H1 (cell line): Measurements from ENCODE around the gene FAM25A. TPM values are rescaled to one million over a fixed set of nuclear protein-coding genes. Genes with fewer than 3 reads are reported as not detected.
"Not testable (repeated sequence)": the region's sequence is repeated elsewhere in the genome, so short reads cannot be mapped to it uniquely, and the experiment has no call there.

Experiments
- CTCF ChIA-PET: fragments of 300-600 bp; sonication (Branson Sonifier 250); formaldehyde crosslinking; loops from one replicate; lab custom pipeline; 2021; ENCODE audit not compliant: partially characterized antibody; lab: Charles Lee
- POLR2A ChIA-PET: fragments of 300-600 bp; sonication (Branson Sonifier 250); formaldehyde crosslinking; loops from one replicate; lab custom pipeline; 2021; ENCODE audit warnings: inconsistent platforms; ENCODE audit not compliant: partially characterized antibody; lab: Charles Lee
- DNase-seq, 2 experiments: peaks; one replicate each; pipeline versions ENCODE4 v3.0.0 to v3.0.0-alpha.2; 2010 to 2022; ENCODE audit warnings: low spot score in 2 of 2, low read depth in 1 of 2, mixed read lengths in 1 of 2
- FAIRE-seq: peaks from 2 replicates; lab custom pipeline; 2011; peaks lifted over from hg19 to GRCh38; lab: Jason Lieb, UNC
- H2AFZ ChIP-seq: 2 replicates; pipeline ENCODE4 v1.8.1; 2012; ENCODE audit warnings: low read length, inconsistent platforms
- H2AK5ac ChIP-seq: 2 replicates; pipeline ENCODE4 v1.6.1; 2013; ENCODE audit warnings: low read depth, low read length
- H2BK120ac ChIP-seq: replicated peaks from 2 replicates; pipeline ENCODE3; 2013; ENCODE audit warnings: low read depth, low read length, inconsistent platforms
- H2BK12ac ChIP-seq: 2 replicates; pipeline ENCODE4 v1.6.1; 2013; ENCODE audit warnings: low read depth, low read length
- H2BK15ac ChIP-seq: 2 replicates; pipeline ENCODE4 v1.6.1; 2013; ENCODE audit warnings: low read length
- H2BK20ac ChIP-seq: 2 replicates; pipeline ENCODE4 v1.6.1; 2013; ENCODE audit warnings: low read length
- H2BK5ac ChIP-seq: 2 replicates; pipeline ENCODE4 v1.6.1; 2013; ENCODE audit warnings: low read depth, low read length
- H3K14ac ChIP-seq: 2 replicates; pipeline ENCODE4 v1.6.1; 2013; ENCODE audit warnings: inconsistent platforms; ENCODE audit not compliant: insufficient read length
- H3K18ac ChIP-seq: 2 replicates; pipeline ENCODE4 v1.6.1; 2013; ENCODE audit warnings: low read length; ENCODE audit errors: extremely low read depth
- H3K23ac ChIP-seq: 2 replicates; pipeline ENCODE4 v1.6.1; 2013; ENCODE audit warnings: inconsistent platforms; ENCODE audit not compliant: insufficient read length
- H3K23me2 ChIP-seq: 2 replicates; pipeline ENCODE4 v1.6.1; 2013; ENCODE audit warnings: low read depth, low read length
- H3K27ac ChIP-seq: 2 replicates; pipeline ENCODE4 v1.6.1; 2011; ENCODE audit warnings: low read depth, low read length, inconsistent platforms
- H3K27me3 ChIP-seq, 4 experiments: replicated peaks in 1 of 4; 1 replicate in 1 of 4; 2 replicates in 3 of 4; pipeline versions ENCODE4 v1.6.1 to v1.8.1; 2011 to 2013; ENCODE audit warnings: low read length in 3 of 4, mild to moderate bottlenecking in 3 of 4, inconsistent platforms in 2 of 4, mixed read lengths in 2 of 4, moderate library complexity in 1 of 4; ENCODE audit not compliant: control insufficient read depth in 3 of 4, insufficient read depth in 3 of 4; ENCODE audit errors: extremely low read depth in 1 of 4
- H3K36me3 ChIP-seq, 4 experiments: 2 replicates each; pipeline versions ENCODE4 v1.6.1 to v1.8.1; 2011 to 2013; ENCODE audit warnings: mild to moderate bottlenecking in 4 of 4, low read length in 3 of 4, moderate library complexity in 2 of 4, control low read depth in 1 of 4, inconsistent platforms in 1 of 4; ENCODE audit not compliant: insufficient read depth in 4 of 4, control insufficient read depth in 2 of 4
- H3K4ac ChIP-seq: replicated peaks from 2 replicates; pipeline ENCODE3; 2013; ENCODE audit warnings: low read length, low read depth, mixed read lengths, inconsistent platforms; ENCODE audit not compliant: insufficient read length
- H3K4me1 ChIP-seq, 4 experiments: replicated peaks in 1 of 4; 1 replicate in 1 of 4; 2 replicates in 3 of 4; pipeline versions ENCODE4 v1.6.1 to v1.8.1; 2011 to 2013; ENCODE audit warnings: low read length in 3 of 4, inconsistent platforms in 2 of 4, mixed read lengths in 1 of 4; ENCODE audit not compliant: insufficient read depth in 4 of 4, control insufficient read depth in 3 of 4
- H3K4me2 ChIP-seq, 2 experiments: 2 replicates each; pipeline versions ENCODE4 v1.6.1 to v1.8.1; 2011 to 2013; ENCODE audit warnings: low read depth in 2 of 2, low read length in 2 of 2, control low read depth in 1 of 2, inconsistent platforms in 1 of 2, mild to moderate bottlenecking in 1 of 2; ENCODE audit not compliant: insufficient read depth in 1 of 2
- H3K4me3 ChIP-seq, 4 experiments: fragments of 200-600, 300-600 bp in 1 of 4; sonication (generic), shearing (Covaris generic), sonication (Bioruptor Twin) in 1 of 4; 2 replicates each; pipeline versions ENCODE4 v1.5.1 to v1.8.1; 2011 to 2016; ENCODE audit warnings: low read length in 4 of 4, low read depth in 3 of 4, control low read depth in 2 of 4, inconsistent platforms in 2 of 4, mild to moderate bottlenecking in 2 of 4, mixed read lengths in 1 of 4, moderate library complexity in 1 of 4; ENCODE audit not compliant: insufficient read depth in 2 of 4; ENCODE audit errors: extremely low read depth in 1 of 4
- H3K56ac ChIP-seq: replicated peaks from 2 replicates; pipeline ENCODE3; 2013; ENCODE audit warnings: low read depth, mild to moderate bottlenecking, mixed read lengths, low read length, inconsistent platforms; ENCODE audit not compliant: insufficient read length
- H3K79me1 ChIP-seq: 2 replicates; pipeline ENCODE4 v1.6.1; 2013; ENCODE audit warnings: low read depth, low read length, control low read depth
- H3K79me2 ChIP-seq, 2 experiments: 2 replicates each; pipeline versions ENCODE4 v1.6.1 to v1.8.1; 2012 to 2013; ENCODE audit warnings: low read length in 2 of 2, mild to moderate bottlenecking in 2 of 2, inconsistent platforms in 1 of 2; ENCODE audit not compliant: insufficient read depth in 2 of 2, control insufficient read depth in 1 of 2
- H3K9ac ChIP-seq, 4 experiments: replicated peaks in 1 of 4; 1 replicate in 1 of 4; 2 replicates in 3 of 4; pipeline versions ENCODE4 v1.6.1 to v1.8.1; 2011 to 2013; ENCODE audit warnings: low read depth in 3 of 4, low read length in 3 of 4, control low read depth in 2 of 4, mild to moderate bottlenecking in 2 of 4, moderate library complexity in 2 of 4, inconsistent platforms in 1 of 4; ENCODE audit errors: extremely low read depth in 1 of 4
- H3K9me3 ChIP-seq, 2 experiments: 2 replicates each; pipeline versions ENCODE4 v1.6.1 to v1.8.1; 2012 to 2013; ENCODE audit warnings: mild to moderate bottlenecking in 2 of 2, moderate library complexity in 2 of 2, control low read depth in 1 of 2, inconsistent platforms in 1 of 2, low read depth in 1 of 2, low read length in 1 of 2, mixed read lengths in 1 of 2; ENCODE audit not compliant: insufficient read depth in 2 of 2
- H4K20me1 ChIP-seq, 2 experiments: replicated peaks in 1 of 2; 2 replicates each; pipeline versions ENCODE3 to v1.8.1; 2011 to 2013; ENCODE audit warnings: inconsistent platforms in 2 of 2, low read length in 2 of 2, mild to moderate bottlenecking in 1 of 2; ENCODE audit not compliant: insufficient read depth in 2 of 2, control insufficient read depth in 1 of 2
- H4K5ac ChIP-seq: 2 replicates; pipeline ENCODE4 v1.6.1; 2013; ENCODE audit warnings: low read length, low read depth, mixed read lengths, inconsistent platforms; ENCODE audit not compliant: insufficient read length
- H4K8ac ChIP-seq: 2 replicates; pipeline ENCODE4 v1.8.0; 2013; ENCODE audit warnings: mild to moderate bottlenecking, moderate library complexity, low read length, inconsistent platforms; ENCODE audit not compliant: insufficient read depth; ENCODE audit errors: extremely low read depth
- H4K91ac ChIP-seq: replicated peaks from 2 replicates; pipeline ENCODE3; 2013; ENCODE audit warnings: low read length, mixed read lengths, inconsistent platforms; ENCODE audit not compliant: insufficient read length
- GTF2F1 ChIP-seq: IDR thresholded peaks from 2 replicates; pipeline ENCODE4 v1.6.1; 2012; ENCODE audit warnings: low read depth, low read length, improper control_type of control experiment, borderline replicate concordance
- WGBS, 2 experiments: shearing (Covaris generic) in 1 of 2; methylation state at CpG; one replicate each; pipeline versions ENCODE4 v1.1.6 to v1.1.7; 2013 to 2015; ENCODE audit warnings: low lambda C conversion rate in 2 of 2, mixed read lengths in 2 of 2, inconsistent platforms in 1 of 2, low coverage in 1 of 2, missing lambda C conversion rate in 1 of 2; ENCODE audit not compliant: insufficient replicate concordance in 2 of 2, insufficient coverage in 1 of 2, insufficient read length in 1 of 2; ENCODE audit errors: extremely low coverage in 1 of 2, missing lambda C conversion rate in 1 of 2; 5-methylcytosine and 5-hydroxymethylcytosine counted together
- polyA plus RNA-seq, 7 experiments: library from polyadenylated mRNA; depleted of rRNA in 3 of 7; stranded (reverse) in 5 of 7; unstranded in 2 of 7; fragments of >200 nt in 5 of 7; fragments of 200-250 nt in 2 of 7; gene quantifications; 1 replicate in 5 of 7; 2 replicates in 1 of 7; 4 replicates in 1 of 7; pipeline versions ENCODE4 v1.2.1 to v1.2.3, GENCODE V29; 2011 to 2013; ENCODE audit warnings: missing spikeins in 2 of 7, mixed read lengths in 2 of 7
- total RNA-seq: library from RNA; stranded (reverse); fragmentation: NEBNext Ultra II Directional; extraction: Animal tissue kit (Norgen Biotek cat#: 25700); gene quantifications from 2 replicates; pipeline ENCODE4 v1.2.1, GENCODE V29; 2021

The FAM25A gene
- total and polyA plus RNA-seq, 2 of the 8 experiments (the other 6 are each of a cell fraction or from before 2014, with no cell fraction given) = not detected

- no peaks in the 10 kb centered on the region for H3K36me3 ChIP-seq
- H2AK5ac ChIP-seq = no peak overlapping the region
- H3K79me1 ChIP-seq = no peaks in the 10 kb centered on the region
- H3K56ac ChIP-seq = no peak overlapping the region
- H3K27ac ChIP-seq = no peak overlapping the region
- no peak overlapping the region for H3K14ac ChIP-seq
- no peak overlapping the region for H3K4me3 ChIP-seq
- no peak overlapping the region for H2BK12ac ChIP-seq
- H3K4me1 ChIP-seq = no peaks in the 10 kb centered on the region
- no peaks in the 10 kb centered on the region for H3K27me3 ChIP-seq
- no peak overlapping the region for H3K4me2 ChIP-seq
- H3K9me3 ChIP-seq = no peaks in the 10 kb centered on the region
- ChIA-PET POLR2A (no interaction called here), CTCF (interaction anchor here (1.4 to 2.4 kb wide), 2 partner anchors 22 to 49 kb away, joined by 3 to 14 read pairs; no protein-coding TSS in a partner anchor)
- no peak for TF ChIP-seq GTF2F1
- H3K18ac ChIP-seq = no peak overlapping the region
- H4K8ac ChIP-seq = no peak overlapping the region
- no peak for FAIRE-seq
- 95% methylated on average over 1 of the region's 1 CpG; no CpG with 5 or more reads in 1 of the 2 experiments for WGBS, 2 experiments
- H3K79me2 ChIP-seq = no peaks in the 10 kb centered on the region
- no peak overlapping the region for H2BK120ac ChIP-seq
- H2BK20ac ChIP-seq = no peak overlapping the region
- no peak overlapping the region for H3K4ac ChIP-seq
- no peak overlapping the region for H3K23ac ChIP-seq
- H3K9ac ChIP-seq = no peak overlapping the region
- no peak overlapping the region for H2AFZ ChIP-seq
- no peak overlapping the region for H4K5ac ChIP-seq
- H3K23me2 ChIP-seq = no peaks in the 10 kb centered on the region
- no peak overlapping the region for H2BK5ac ChIP-seq
- H2BK15ac ChIP-seq = no peak overlapping the region
- DNase-seq = no peak
- H4K91ac ChIP-seq = no peak overlapping the region
- H4K20me1 ChIP-seq = no peaks in the 10 kb centered on the region
Observed at GRCh38 chr10:86988520-86988919, 31.6 kb upstream of the FAM25A start.

- CTCF ChIA-PET = interaction anchor here (2.1 kb wide), 1 partner anchor 46 kb away, joined by 11 read pairs; no protein-coding TSS in a partner anchor
- H3K9ac ChIP-seq, H3K4me3 ChIP-seq, FAIRE-seq, POLR2A ChIA-PET, H2BK15ac ChIP-seq, H2BK5ac ChIP-seq, H4K91ac ChIP-seq, H4K5ac ChIP-seq, H3K36me3 ChIP-seq, H2AFZ ChIP-seq, H3K4me1 ChIP-seq, H3K23ac ChIP-seq, H3K27me3 ChIP-seq, H2AK5ac ChIP-seq, H3K18ac ChIP-seq, H2BK120ac ChIP-seq, H3K79me1 ChIP-seq, H4K8ac ChIP-seq, H4K20me1 ChIP-seq, H3K4me2 ChIP-seq, H3K23me2 ChIP-seq, H3K79me2 ChIP-seq, H3K56ac ChIP-seq, H3K14ac ChIP-seq, H2BK20ac ChIP-seq, H3K4ac ChIP-seq, H3K9me3 ChIP-seq, DNase-seq, H3K27ac ChIP-seq, H2BK12ac ChIP-seq: not testable (repeated sequence)
- 71% methylated on average over 12 of the region's 12 CpGs; no CpG with 5 or more reads in 1 of the 2 experiments for WGBS, 2 experiments
Observed at GRCh38 chr10:86991362-86991761, 28.7 kb upstream of the FAM25A start.
